GM18505 (cell line): ENCODE measurements around the gene ARMC6.
"Not testable (repeated sequence)": the region's sequence is repeated elsewhere in the genome, so short reads cannot be mapped to it uniquely, and the experiment has no call there.

Source experiments
- ATAC-seq: cut with Tn5 transposase; IDR thresholded peaks from one replicate; pipeline ENCODE4 v1.9.1; 2021; ENCODE audit not compliant: unreplicated experiment
- POLR2A ChIP-seq: IDR thresholded peaks from 4 replicates; pipeline ENCODE4 v1.6.1; 2011; ENCODE audit warnings: borderline replicate concordance; ENCODE audit not compliant: insufficient read depth, insufficient read length; ENCODE audit errors: extremely low read depth

ARMC6 gene

GRCh38 chr19:19081642-19082151 is 48.3 kb downstream of the ARMC6 start:
- no peak for ATAC-seq
- no peak for TF ChIP-seq POLR2A

GRCh38 chr19:19083413-19084178 is 50.2 kb downstream of the ARMC6 start:
- ATAC-seq: no peak
- TF ChIP-seq POLR2A: no peak

- ATAC-seq: no peak
- no peak for TF ChIP-seq POLR2A
Measured at GRCh38 chr19:19087676-19088075, 54.3 kb downstream of the ARMC6 start.

DNA sequence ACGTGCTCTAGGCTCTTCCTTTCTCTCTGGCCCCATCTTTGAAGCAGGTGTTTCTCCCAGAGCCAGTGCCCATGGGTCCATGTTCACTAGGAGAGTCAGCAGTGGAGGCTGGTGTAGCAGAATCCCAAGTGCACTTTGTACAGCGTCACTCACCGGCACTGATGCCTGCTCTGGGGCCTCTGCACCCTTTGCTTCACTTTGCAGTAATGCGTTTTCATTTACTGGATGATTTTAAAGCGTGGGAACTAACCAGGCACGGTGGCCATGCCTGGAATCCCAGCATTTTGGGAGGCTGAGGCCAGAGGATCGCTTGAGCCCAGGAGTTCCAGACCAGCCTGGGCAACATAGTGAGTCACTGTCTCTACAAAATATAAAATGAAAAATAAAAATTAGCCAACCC is 61.1 kb downstream of the ARMC6 start:
- no peak for ATAC-seq
- no peak for TF ChIP-seq POLR2A

GRCh38 chr19:19095691-19096090 is 62.3 kb downstream of the ARMC6 start:
- ATAC-seq: no peak
- TF ChIP-seq POLR2A: no peak

DNA sequence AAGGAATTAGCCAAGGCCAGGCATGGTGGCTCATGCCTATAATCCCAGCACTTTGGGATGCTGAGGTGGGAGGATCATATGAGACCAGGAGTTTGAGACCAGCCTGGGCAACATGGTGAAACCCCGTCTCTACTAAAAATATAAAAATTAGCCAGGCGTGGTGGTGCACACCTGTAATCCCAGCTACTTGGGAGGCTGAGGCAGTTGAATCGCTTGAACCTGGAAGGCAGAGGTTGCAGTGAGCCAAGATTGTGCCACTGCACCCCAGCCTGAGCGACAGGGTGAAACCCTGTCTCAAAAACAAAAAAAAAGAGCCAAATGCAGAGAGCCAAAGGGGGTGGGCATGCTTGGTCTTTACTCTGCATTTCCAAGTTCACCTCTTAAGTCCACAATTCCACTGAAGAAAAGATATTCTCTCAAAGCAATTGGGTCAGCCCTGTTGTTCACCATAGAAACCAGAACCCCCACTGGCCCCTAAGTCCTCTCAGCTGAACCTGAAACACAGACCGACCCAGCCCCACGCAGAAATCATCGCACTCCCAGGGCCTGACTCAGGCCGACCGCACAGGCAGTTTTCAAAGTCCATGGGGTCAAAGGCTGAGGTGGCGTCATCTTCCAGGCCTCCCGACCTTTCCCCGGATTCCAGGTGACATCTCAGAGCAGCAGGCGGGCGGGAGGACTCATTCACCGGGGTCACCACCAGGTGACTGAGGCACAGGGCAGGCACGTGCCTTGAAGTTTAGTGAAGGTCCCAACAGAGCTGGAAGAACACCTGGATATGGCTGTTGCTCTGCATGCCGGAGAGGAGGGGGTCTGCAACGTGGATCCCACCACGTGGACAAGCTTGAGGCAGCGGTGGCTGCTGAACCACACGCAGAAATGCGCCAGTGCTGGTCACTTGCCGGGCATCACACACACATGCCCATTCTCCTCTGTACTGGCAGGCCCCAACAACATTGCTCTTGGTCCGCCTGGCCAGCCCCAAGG is 63.5 kb downstream of the ARMC6 start:
- ATAC-seq: no peak
- no peak for TF ChIP-seq POLR2A

- TF ChIP-seq POLR2A: no peak
- ATAC-seq: no peak
Measured at GRCh38 chr19:19098084-19098702, 64.8 kb downstream of the ARMC6 start.

DNA sequence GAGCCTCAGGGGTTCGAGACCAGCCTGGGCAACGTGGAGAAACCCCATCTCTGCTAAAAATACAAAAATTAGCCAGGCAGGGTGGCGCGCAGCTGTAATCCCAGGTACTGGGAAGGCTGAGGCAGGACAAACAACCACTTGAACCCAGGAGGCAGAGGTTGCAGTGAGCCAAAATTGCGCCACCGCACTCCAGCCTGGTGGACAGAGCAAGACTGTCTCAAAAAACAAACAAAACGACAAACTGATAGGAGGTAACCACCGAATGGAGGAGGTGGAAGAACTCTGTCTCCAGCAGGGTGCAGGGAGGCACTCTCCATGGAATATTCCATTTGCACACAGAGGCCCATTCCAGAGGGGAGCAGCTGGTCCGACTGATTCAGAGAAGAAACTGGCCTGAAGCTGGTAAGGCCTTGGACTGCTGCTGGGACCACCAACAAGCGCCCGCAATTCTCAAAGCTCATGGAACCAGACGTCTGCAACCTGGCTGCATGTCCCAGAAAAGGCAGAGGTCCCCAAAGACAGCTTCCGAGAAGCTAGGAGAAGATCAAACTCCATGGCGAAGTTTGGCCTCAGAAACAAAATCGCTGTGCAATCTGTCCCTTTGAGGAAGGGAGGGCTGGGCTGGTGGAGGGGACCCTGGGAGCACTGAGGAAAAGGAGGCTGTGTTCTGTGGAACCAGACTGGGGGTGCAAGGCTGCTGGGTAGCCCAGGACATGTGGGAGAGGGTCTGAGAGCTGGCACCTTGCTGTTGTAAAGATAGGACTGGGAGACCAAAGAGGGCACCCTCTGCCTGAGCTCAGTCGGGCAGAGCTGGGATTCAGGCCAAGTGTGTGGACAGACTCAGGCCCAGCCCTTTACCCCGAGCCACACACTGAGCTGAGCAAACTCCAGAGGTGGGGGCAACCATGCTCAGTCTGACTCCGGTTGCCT is 65.6 kb downstream of the ARMC6 start:
- ATAC-seq: no peak
- TF ChIP-seq POLR2A: no peak

DNA sequence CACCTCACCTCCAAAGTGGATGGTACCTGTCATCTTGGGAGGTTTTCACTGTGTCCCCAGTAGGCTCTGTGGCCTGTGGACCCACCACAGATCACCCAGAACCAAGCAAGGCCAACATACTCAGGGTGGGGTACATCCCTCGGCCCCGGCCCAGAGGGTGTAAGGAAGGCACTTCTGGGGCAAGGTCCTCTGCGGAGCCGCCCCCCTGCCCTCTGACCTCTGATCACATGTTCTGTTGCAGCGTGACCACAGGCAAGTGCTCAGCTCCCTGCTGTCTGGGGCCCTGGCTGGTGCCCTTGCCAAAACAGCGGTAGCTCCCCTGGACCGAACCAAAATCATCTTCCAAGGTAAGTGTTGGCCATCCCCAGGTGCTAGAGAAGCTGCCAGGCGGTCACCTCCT is 68.1 kb downstream of the ARMC6 start:
- no peak for TF ChIP-seq POLR2A
- no peak for ATAC-seq

DNA sequence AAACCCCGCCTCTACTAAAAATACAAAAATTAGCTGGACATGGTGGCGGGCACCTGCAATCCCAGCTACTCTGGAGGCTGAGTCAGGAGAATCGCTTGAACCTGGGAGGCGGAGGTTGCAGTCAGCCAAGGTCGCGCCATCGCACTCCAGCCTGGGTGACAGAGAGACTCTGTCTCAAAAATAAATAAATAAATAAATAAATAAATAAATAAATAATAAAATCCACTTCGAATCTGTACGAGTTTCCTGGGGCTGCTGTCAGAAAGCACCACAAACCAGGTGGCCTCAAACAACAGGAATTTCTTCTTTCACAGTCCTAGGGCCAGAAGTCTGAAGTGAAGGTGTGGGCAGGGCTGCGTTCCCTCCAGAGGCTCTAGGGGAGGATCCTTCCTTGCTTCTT is 69.2 kb downstream of the ARMC6 start:
- ATAC-seq: not testable (repeated sequence)

DNA sequence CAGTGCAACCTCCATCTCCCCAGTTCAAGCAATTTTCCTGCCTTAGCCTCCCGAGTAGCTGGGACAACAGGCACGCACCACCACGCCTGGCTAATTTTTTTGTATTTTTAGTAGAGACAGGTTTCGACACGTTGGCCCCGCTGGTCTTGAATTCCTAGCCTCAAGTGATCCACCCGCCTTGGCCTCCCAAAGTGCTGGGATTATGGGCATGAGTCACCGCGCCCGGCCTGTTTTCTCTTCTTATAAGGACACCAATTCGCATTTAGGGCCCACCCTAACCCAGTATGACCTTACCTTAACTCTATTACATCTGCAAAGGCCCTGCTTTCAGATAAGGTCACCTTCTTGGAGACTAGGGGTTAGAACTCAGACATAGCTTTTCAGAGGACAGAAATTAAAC is 69.8 kb downstream of the ARMC6 start:
- ATAC-seq: no peak
- no peak for TF ChIP-seq POLR2A

- ATAC-seq: no peak
- no peak for TF ChIP-seq POLR2A
Measured at GRCh38 chr19:19105365-19106055, 72.1 kb downstream of the ARMC6 start.

DNA sequence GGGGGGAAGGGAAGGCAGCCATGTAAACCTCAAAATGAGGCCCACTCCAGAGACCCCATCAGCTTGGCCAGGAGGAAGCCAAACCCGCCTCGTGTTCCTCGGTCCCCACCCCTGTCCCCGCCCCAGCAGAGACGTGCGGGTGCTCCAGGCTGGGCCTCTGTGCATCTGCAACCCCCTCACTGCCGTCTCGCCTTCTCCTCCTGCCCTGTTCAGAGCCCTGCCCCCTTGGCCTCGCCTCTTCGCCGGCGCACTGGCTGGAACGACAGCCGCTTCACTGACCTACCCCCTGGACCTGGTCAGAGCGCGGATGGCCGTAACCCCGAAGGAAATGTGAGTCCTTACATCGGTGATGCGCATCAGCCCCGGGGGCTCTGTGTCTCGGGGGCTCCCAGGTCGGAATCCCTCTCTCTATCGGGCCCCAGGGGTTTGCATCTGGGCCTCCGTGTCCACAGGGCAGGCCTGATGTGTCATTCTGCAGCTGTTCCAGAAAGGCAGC is 72.7 kb downstream of the ARMC6 start:
- no peak for ATAC-seq
- TF ChIP-seq POLR2A: no peak

- not testable (repeated sequence) for ATAC-seq
Measured at GRCh38 chr19:19106938-19107337, 73.5 kb downstream of the ARMC6 start.
